GM23248 (cell line): Measurements from ENCODE around the gene SLC3A2. TPM values are rescaled to one million over a fixed set of nuclear protein-coding genes. Genes with fewer than 3 reads are reported as not detected.
A peak's percentile ranks its signal among the peaks of the same experiment; 100 is the strongest.

Experiments
- DNase-seq: peaks from one replicate; pipeline ENCODE4 v3.0.0-alpha.2; 2015
- H2AFZ ChIP-seq: fragments of 200-600 bp; sonication (generic); 2 replicates; pipeline ENCODE4 v1.6.1; 2016; ENCODE audit warnings: antibody characterized with exemption
- H3F3A ChIP-seq: fragments of 200-600 bp; sonication (generic); 2 replicates; pipeline ENCODE4 v1.6.1; 2016; ENCODE audit warnings: mild to moderate bottlenecking, antibody characterized with exemption, mixed run types; ENCODE audit not compliant: insufficient read depth
- H3K27ac ChIP-seq: fragments of 200-600 bp; sonication (generic); 2 replicates; pipeline ENCODE4 v1.5.1; 2016; ENCODE audit warnings: mild to moderate bottlenecking
- H3K27me3 ChIP-seq: fragments of 200-600 bp; sonication (generic); replicated peaks from 2 replicates; pipeline ENCODE4 v1.6.1; 2016; ENCODE audit warnings: mild to moderate bottlenecking; ENCODE audit not compliant: insufficient read depth
- H3K36me3 ChIP-seq: fragments of 200-600 bp; sonication (generic); 2 replicates; pipeline ENCODE4 v1.6.1; 2016; ENCODE audit warnings: low read depth, mild to moderate bottlenecking
- H3K4me1 ChIP-seq: fragments of 200-600 bp; sonication (generic); 2 replicates; pipeline ENCODE4 v1.6.1; 2016; ENCODE audit warnings: mild to moderate bottlenecking; ENCODE audit not compliant: insufficient read depth
- H3K4me2 ChIP-seq: fragments of 200-600 bp; sonication (generic); one replicate; pipeline ENCODE4 v1.6.1; 2016; ENCODE audit warnings: mild to moderate bottlenecking; ENCODE audit not compliant: unreplicated experiment
- H3K4me3 ChIP-seq: fragments of 200-600 bp; sonication (generic); 2 replicates; pipeline ENCODE4 v1.5.1; 2016; ENCODE audit warnings: mild to moderate bottlenecking
- H3K79me2 ChIP-seq: fragments of 200-600 bp; sonication (generic); 2 replicates; pipeline ENCODE4 v1.6.1; 2016; ENCODE audit warnings: mild to moderate bottlenecking; ENCODE audit not compliant: insufficient read depth
- H3K9ac ChIP-seq: fragments of 200-600 bp; sonication (generic); 2 replicates; pipeline ENCODE4 v1.6.1; 2016; ENCODE audit warnings: mild to moderate bottlenecking
- H3K9me2 ChIP-seq: fragments of 200-600 bp; sonication (generic); 2 replicates; pipeline ENCODE4 v1.6.1; 2016; ENCODE audit warnings: mixed run types, mild to moderate bottlenecking, moderate library complexity; ENCODE audit not compliant: insufficient read depth
- H3K9me3 ChIP-seq: fragments of 200-600 bp; sonication (generic); one replicate; pipeline ENCODE4 v1.6.1; 2017; ENCODE audit warnings: low read depth
- H4K20me1 ChIP-seq: fragments of 200-600 bp; sonication (generic); 2 replicates; pipeline ENCODE4 v1.6.0; 2016; ENCODE audit not compliant: insufficient read depth
- EZH2 ChIP-seq: fragments of 200-600 bp; sonication (generic); IDR thresholded peaks from 2 replicates; pipeline ENCODE4 v1.6.1; 2018; ENCODE audit warnings: antibody characterized with exemption, mild to moderate bottlenecking; ENCODE audit not compliant: insufficient read depth, poor library complexity, severe bottlenecking
- EZH2phosphoT487 ChIP-seq: fragments of 200-600 bp; sonication (generic); IDR thresholded peaks from 2 replicates; pipeline ENCODE4 v1.6.1; 2018; ENCODE audit warnings: antibody characterized with exemption, moderate library complexity, mild to moderate bottlenecking, low read depth; ENCODE audit not compliant: insufficient read depth
- WGBS, 2 experiments: methylation state at CpG; one replicate each; pipeline ENCODE4 v1.1.6; 2015 to 2017; ENCODE audit warnings: low lambda C conversion rate in 2 of 2, low coverage in 1 of 2; ENCODE audit errors: missing lambda C conversion rate in 2 of 2; 5-methylcytosine and 5-hydroxymethylcytosine counted together
- in situ Hi-C: fragments of 300-500 bp; cut with MboI; formaldehyde crosslinking; loops from 2 replicates; pipeline ENCODE4 v1.15.0; 2020
- polyA plus RNA-seq: library from polyadenylated mRNA; unstranded; fragments of >200 nt; fragmentation: Nextera tagmentation; extraction: Ambion mirVana; gene quantifications from 2 replicates; pipeline ENCODE4 v1.2.1, GENCODE V29; 2016
- total RNA-seq: library from RNA; depleted of rRNA; stranded (reverse); fragments of >200 nt; shearing (Covaris generic); gene quantifications from 2 replicates; pipeline ENCODE4 v1.2.3, GENCODE V29; 2014

SLC3A2 gene
- total and polyA plus RNA-seq, 2 experiments from 2014 or later: 301 to 310 TPM

DNA sequence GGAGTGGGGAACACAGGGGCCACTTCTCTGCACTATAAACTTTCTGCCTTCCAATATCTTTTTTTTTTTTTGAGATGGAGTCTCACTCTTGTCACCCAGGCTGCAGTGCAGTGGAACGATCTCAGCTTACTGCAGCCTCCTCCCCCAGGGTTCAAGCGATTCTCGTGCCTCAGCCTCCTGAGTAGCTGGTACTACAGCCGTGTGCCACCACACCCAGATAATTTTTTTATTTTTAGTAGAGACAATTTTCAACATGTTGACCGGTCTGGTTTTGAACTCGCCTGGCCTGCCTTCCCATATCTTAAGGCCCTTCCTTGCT, 1.7 kb downstream of the SLC3A2 start:
- H4K20me1 ChIP-seq: peaks cover 19% of the 10 kb centered on the region; the same call in 1 of the 2 replicates
- peak overlapping the region; percentile 100 for H3K9ac ChIP-seq
- H3K4me1 ChIP-seq: peaks cover 51% of the 10 kb centered on the region
- H3K79me2 ChIP-seq: peaks cover 62% of the 10 kb centered on the region
- WGBS, 2 experiments: 0 to 2% methylated on average over 6 of the region's 6 CpGs
- no peak for TF ChIP-seq EZH2phosphoT487
- TF ChIP-seq EZH2: no peak
- H3K4me2 ChIP-seq: peak overlapping the region; percentile 97
- H3K36me3 ChIP-seq: peaks cover 55% of the 10 kb centered on the region
- peak; percentile 35 for DNase-seq
- H3K27ac ChIP-seq: peak overlapping the region; percentile 99
- in situ Hi-C loops: no loop called here
- peak overlapping the region; percentile 93 for H3K4me3 ChIP-seq
- no peak overlapping the region for H2AFZ ChIP-seq
- H3K9me2 ChIP-seq: no peaks in the 10 kb centered on the region
- no peaks in the 10 kb centered on the region for H3K9me3 ChIP-seq
- H3F3A ChIP-seq: peaks cover 66% of the 10 kb centered on the region
- H3K27me3 ChIP-seq: no peaks in the 10 kb centered on the region

DNA sequence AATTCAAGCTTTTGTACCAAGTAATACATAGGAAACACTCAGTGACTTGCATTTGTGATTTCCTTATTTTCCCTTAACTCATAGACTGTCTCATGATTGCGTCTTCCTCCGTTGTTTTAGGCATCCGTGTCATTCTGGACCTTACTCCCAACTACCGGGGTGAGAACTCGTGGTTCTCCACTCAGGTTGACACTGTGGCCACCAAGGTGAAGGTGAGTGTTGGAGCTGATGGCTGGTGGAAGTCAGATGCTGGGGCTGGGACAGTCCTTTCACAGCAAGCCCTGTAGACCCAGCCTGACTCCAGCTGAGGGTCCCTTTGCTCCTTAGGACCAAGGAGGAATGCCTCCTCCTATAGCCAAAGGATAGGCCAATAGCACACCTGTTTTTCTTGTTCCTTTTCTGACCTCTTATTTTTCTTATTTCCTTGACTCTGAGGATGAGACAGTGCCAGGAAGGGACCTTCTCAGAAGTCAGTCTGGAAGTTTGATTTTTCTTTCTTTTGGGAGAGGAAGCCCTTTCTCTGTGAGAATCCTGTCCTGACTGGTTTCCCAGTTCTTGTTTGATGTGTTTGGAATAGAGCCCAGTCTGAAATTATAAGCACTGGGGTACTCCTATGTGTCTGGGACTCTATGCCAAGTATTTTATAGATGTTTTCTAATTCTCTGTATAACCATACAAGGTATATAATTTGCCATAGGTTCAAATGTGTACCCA, 2.2 kb downstream of the SLC3A2 start:
- Histone ChIP-seq H3K79me2 (peaks cover 59% of the 10 kb centered on the region), H3K4me3 (peak overlapping the region; percentile 93), H3K4me2 (peak overlapping the region; percentile 97), H3K9ac (peak overlapping the region; percentile 100), H3K9me3 (no peaks in the 10 kb centered on the region), H3K4me1 (peaks cover 51% of the 10 kb centered on the region), H2AFZ (no peak overlapping the region), H4K20me1 (peaks cover 19% of the 10 kb centered on the region; the same call in 1 of the 2 replicates), H3K9me2 (no peaks in the 10 kb centered on the region), H3K27me3 (no peaks in the 10 kb centered on the region), H3K27ac (peak overlapping the region; percentile 99), H3F3A (peaks cover 71% of the 10 kb centered on the region), H3K36me3 (peaks cover 60% of the 10 kb centered on the region)
- DNase-seq: no peak
- no peak for TF ChIP-seq EZH2
- TF ChIP-seq EZH2phosphoT487: no peak
- 41 to 49% methylated on average over 5 of the region's 5 CpGs for WGBS, 2 experiments
- in situ Hi-C loops: no loop called here

DNA sequence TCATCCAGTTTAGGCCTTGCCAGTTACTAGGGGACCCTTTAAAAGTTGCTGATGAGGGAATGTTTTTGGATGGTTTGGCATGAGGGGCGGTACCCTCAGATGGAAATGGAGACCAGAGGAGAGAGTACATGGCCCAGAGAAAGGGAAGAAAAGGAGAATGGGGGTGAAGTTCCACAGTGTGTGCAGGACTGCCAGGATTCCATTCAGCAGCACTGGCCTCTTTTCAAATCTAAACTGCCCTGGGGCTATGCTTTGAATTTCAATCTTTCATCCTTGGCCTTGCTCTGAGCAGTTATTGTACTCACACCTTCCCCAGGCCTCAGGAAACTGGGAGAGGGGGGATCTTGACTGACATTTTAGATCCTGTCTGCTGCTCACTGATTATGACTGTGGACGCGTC, 3.0 kb downstream of the SLC3A2 start:
- 54 to 61% methylated on average over 3 of the region's 3 CpGs for WGBS, 2 experiments
- Histone ChIP-seq H3F3A (peaks cover 77% of the 10 kb centered on the region), H3K9ac (peak overlapping the region; percentile 100), H3K36me3 (peaks cover 67% of the 10 kb centered on the region), H3K4me2 (peak overlapping the region; percentile 97), H3K27ac (peak overlapping the region; percentile 99), H3K4me3 (peak overlapping the region; percentile 93), H3K9me3 (no peaks in the 10 kb centered on the region), H3K9me2 (no peaks in the 10 kb centered on the region), H2AFZ (no peak overlapping the region), H3K79me2 (peaks cover 59% of the 10 kb centered on the region), H3K27me3 (no peaks in the 10 kb centered on the region), H3K4me1 (peaks cover 51% of the 10 kb centered on the region), H4K20me1 (peaks cover 19% of the 10 kb centered on the region; the same call in 1 of the 2 replicates)
- peak; percentile 38 for DNase-seq
- in situ Hi-C loops: no loop called here
- no peak for TF ChIP-seq EZH2phosphoT487
- TF ChIP-seq EZH2: no peak

DNA sequence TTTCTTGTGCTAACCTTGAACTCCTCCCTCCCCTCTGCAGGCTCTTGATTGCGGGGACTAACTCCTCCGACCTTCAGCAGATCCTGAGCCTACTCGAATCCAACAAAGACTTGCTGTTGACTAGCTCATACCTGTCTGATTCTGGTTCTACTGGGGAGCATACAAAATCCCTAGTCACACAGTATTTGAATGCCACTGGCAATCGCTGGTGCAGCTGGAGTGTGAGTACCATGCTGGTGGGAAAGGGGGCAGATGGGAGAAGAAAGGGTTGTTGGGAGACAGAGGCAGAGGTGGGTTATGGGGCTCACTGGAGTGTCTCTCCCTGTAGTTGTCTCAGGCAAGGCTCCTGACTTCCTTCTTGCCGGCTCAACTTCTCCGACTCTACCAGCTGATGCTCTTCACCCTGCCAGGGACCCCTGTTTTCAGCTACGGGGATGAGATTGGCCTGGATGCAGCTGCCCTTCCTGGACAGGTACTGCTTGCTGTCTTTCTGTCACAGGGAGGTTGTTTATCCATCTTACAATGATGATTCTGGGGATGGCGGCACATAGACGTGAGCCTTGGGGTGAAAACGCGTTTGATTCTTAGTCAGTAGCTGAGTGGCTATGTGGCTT, 4.5 kb downstream of the SLC3A2 start:
- Histone ChIP-seq H4K20me1 (peaks cover 19% of the 10 kb centered on the region; the same call in 1 of the 2 replicates), H3K9me3 (no peaks in the 10 kb centered on the region)

More for the DNA sequence above, 4.5 kb downstream of the SLC3A2 start:
- peaks cover 74% of the 10 kb centered on the region for H3K36me3 ChIP-seq
- no peak overlapping the region for H3K27ac ChIP-seq
- H3K9me2 ChIP-seq: no peaks in the 10 kb centered on the region
- in situ Hi-C loops: no loop called here
- peaks cover 79% of the 10 kb centered on the region for H3F3A ChIP-seq
- peaks cover 59% of the 10 kb centered on the region for H3K79me2 ChIP-seq
- no peaks in the 10 kb centered on the region for H3K27me3 ChIP-seq
- WGBS, 2 experiments: 92 to 94% methylated on average over 11 of the region's 11 CpGs
- TF ChIP-seq EZH2phosphoT487 (no peak), EZH2 (no peak)
- 0 out of 2 replicates have a peak overlapping the region, but pooled peaks have one; percentile 9 for H3K4me3 ChIP-seq
- peaks cover 38% of the 10 kb centered on the region for H3K4me1 ChIP-seq
- H2AFZ ChIP-seq: no peak overlapping the region
- no peak for DNase-seq
- H3K4me2 ChIP-seq: peak overlapping the region; percentile 48
- H3K9ac ChIP-seq: 0 out of 2 replicates have a peak overlapping the region, but pooled peaks have one; percentile 100
